Measurements from ENCODE around the gene CORO2B.

Gene CORO2B

GRCh38 chr15:68637767-68638404 is 59.1 kb downstream of the CORO2B start:
- Histone ChIP-seq H3K9me3 (ENCODE audit: low read length) (no peaks in the 10 kb centered on the region), H3K4me1 (ENCODE audit: insufficient read depth, low read length) (peaks cover 24% of the 10 kb centered on the region), H3K27me3 (ENCODE audit: control insufficient read depth in 1 of 2, insufficient read depth in 2 of 2, low read length in 2 of 2) (no peaks in the 10 kb centered on the region), H3K27ac (ENCODE audit: low read depth, low read length) (no peak overlapping the region), H3K4me3 (ENCODE audit: low read depth in 1 of 2, low read length in 2 of 2) (no peak overlapping the region), H3K36me3 (ENCODE audit: insufficient read depth, low read length) (no peaks in the 10 kb centered on the region), H3K9ac (ENCODE audit: low read length) (no peak overlapping the region)

DNA sequence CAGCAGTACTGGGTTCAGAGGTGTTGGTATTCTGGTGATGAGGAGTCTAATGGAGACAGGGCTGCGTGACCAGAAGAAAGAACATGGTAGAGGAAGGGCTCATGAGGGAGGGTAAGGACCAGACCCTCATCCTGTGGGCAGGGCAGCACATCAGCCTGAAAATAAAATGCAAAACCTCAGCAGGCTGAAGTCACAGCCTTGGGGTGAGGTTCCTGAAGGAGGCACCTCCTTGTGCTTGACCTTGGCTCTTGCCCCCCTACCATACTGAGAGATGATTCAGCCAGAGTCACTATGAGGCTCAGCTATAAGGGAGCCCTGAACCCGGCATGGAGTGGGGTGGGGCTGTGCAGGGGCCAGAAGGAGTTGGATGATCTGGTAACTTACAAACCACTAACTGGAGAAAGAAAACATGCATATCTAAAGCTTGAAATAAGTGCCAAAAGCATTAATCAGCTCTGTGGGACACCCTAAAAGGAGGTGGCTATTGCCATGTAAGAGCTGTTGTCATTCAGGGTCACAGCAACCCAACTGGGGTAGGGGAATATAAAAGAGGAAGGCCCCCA is 60.2 kb downstream of the CORO2B start:
- H3K4me3 ChIP-seq (ENCODE audit: low read depth in 1 of 2, low read length in 2 of 2), result no peak overlapping the region
- no peaks in the 10 kb centered on the region for H3K36me3 ChIP-seq (ENCODE audit: insufficient read depth, low read length)
- H3K27ac ChIP-seq (ENCODE audit: low read depth, low read length), result no peak overlapping the region
- peaks cover 24% of the 10 kb centered on the region for H3K4me1 ChIP-seq (ENCODE audit: insufficient read depth, low read length)
- no peak overlapping the region for H3K9ac ChIP-seq (ENCODE audit: low read length)
- H3K27me3 ChIP-seq (ENCODE audit: control insufficient read depth in 1 of 2, insufficient read depth in 2 of 2, low read length in 2 of 2), result no peaks in the 10 kb centered on the region
- no peaks in the 10 kb centered on the region for H3K9me3 ChIP-seq (ENCODE audit: low read length)

DNA sequence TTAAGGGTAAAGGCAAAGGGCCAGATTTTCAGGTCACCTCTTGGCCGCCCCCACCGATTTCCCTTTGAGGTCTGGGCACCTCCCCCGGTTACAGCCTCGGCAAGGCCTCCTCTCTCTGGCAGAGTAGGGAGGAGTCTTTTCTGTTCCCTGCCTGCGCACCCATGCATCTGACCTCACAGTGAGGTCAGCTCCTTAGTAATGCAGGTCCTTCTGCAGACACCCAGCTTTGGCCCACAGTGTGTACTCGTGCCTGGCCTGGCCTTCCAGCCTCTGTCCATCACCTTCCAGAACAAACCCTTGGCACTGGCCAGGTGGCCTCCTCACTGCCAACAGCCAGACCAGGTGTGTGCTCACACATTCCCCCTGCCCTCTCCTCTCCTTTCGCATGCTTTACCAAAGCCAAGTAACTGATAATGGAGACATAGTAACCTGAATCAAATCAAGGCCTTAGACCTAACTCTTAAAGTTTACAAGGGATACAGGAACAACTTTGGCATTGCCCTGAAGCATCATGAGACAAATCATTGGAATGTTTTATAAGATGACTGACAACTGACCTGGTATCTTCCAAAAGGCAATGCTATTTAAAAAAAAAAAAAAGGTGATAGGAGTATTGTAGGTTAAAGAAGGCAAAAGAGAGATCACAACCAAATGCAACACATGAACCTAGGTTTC is 61.3 kb downstream of the CORO2B start:
- H3K4me1 ChIP-seq (ENCODE audit: insufficient read depth, low read length), result peaks cover 24% of the 10 kb centered on the region
- H3K27ac ChIP-seq (ENCODE audit: low read depth, low read length), result no peak overlapping the region
- H3K27me3 ChIP-seq (ENCODE audit: control insufficient read depth in 1 of 2, insufficient read depth in 2 of 2, low read length in 2 of 2), result peaks cover 0 to under 1% of the 10 kb centered on the region in 2 donors
- H3K4me3 ChIP-seq (ENCODE audit: low read depth in 1 of 2, low read length in 2 of 2), result no peak overlapping the region
- H3K36me3 ChIP-seq (ENCODE audit: insufficient read depth, low read length), result no peaks in the 10 kb centered on the region
- no peak overlapping the region for H3K9ac ChIP-seq (ENCODE audit: low read length)
- no peaks in the 10 kb centered on the region for H3K9me3 ChIP-seq (ENCODE audit: low read length)

- Histone ChIP-seq H3K9me3 (ENCODE audit: low read length) (no peaks in the 10 kb centered on the region), H3K4me1 (ENCODE audit: insufficient read depth, low read length) (peaks cover 24% of the 10 kb centered on the region), H3K36me3 (ENCODE audit: insufficient read depth, low read length) (no peaks in the 10 kb centered on the region), H3K27ac (ENCODE audit: low read depth, low read length) (no peak overlapping the region), H3K9ac (ENCODE audit: low read length) (no peak overlapping the region), H3K27me3 (ENCODE audit: control insufficient read depth in 1 of 2, insufficient read depth in 2 of 2, low read length in 2 of 2) (peaks cover 0 to 4% of the 10 kb centered on the region in 2 donors), H3K4me3 (ENCODE audit: low read depth in 1 of 2, low read length in 2 of 2) (no peak overlapping the region)
Measured at GRCh38 chr15:68640791-68641331, 62.1 kb downstream of the CORO2B start.

DNA sequence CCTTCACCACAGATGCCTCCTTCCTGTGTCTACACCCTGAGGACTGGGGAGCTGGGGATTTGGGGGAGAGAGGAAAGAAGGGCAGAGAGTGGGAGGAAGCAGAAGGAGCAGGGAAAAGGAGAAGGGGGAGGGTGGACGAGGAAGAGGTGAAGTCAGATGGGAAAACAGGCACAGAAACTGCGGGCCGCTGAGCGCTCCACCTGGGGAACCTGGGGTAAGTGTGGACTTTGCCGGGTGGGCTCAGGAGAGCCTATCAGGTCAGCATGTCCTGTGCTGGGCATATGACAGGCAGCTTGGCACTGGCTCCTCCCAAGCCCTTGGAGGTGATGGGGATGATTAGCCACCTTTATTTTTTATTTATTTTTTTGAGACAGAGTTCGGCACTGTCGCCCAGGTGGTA is 62.6 kb downstream of the CORO2B start:
- H3K9ac ChIP-seq (ENCODE audit: low read length), result no peak overlapping the region

DNA sequence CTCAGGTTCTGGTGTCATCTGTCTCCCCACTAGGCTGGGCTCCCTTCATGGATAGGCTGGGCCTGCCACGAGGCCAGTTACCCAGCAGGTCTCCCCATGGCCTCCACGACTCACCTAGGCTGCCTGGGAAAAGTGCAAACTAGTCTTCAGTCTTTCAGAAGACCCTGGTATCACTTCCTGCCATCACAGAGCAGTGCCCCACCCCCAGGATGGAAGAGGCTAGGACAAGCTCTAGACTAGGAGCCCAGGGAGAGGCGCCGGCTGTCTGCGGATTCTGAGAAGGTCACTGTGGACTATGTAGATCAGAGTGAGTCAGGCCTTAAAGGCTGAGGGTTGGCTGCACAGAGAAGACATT is 63.7 kb downstream of the CORO2B start:
- no peaks in the 10 kb centered on the region for H3K9me3 ChIP-seq (ENCODE audit: low read length)

More for the DNA sequence above, 62.6 kb downstream of the CORO2B start:
- Histone ChIP-seq H3K4me1 (ENCODE audit: insufficient read depth, low read length) (peaks cover 19% of the 10 kb centered on the region), H3K36me3 (ENCODE audit: insufficient read depth, low read length) (no peaks in the 10 kb centered on the region), H3K9me3 (ENCODE audit: low read length) (no peaks in the 10 kb centered on the region), H3K27ac (ENCODE audit: low read depth, low read length) (no peak overlapping the region), H3K4me3 (ENCODE audit: low read depth in 1 of 2, low read length in 2 of 2) (no peak overlapping the region), H3K27me3 (ENCODE audit: control insufficient read depth in 1 of 2, insufficient read depth in 2 of 2, low read length in 2 of 2) (peaks cover 0 to 4% of the 10 kb centered on the region in 2 donors)

DNA sequence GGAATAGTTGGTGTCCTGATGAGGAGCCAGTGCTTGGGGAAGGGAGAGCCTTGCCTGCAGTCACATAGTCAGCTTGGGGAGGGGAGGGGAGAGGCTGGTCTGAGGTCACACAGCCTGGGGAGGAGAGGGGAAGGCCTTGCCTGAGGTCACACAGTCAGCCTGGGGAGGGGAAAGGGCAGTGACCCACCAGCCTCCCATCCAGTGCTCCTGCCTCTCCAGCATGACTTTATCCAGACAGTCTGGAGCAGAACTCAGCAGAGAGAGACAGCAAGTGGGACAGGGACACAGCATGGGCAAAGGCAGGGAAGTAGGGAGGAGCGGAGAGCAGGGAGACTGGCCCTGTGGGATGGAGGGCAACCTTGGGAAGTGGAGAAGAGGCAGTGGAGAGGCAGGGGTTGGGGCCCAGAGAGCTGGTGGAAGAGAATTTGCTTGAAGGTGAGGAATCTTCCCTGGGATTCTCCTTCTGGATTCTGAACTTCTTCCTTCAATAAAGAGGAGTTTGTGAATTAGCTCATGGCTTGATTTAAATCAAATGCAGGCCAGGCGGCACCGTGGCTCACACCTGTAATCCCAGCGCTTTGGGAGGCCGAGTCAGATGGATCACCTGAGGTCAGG is 64.5 kb downstream of the CORO2B start:
- Histone ChIP-seq H3K27me3 (ENCODE audit: control insufficient read depth in 1 of 2, insufficient read depth in 2 of 2, low read length in 2 of 2) (peaks cover 0 to 4% of the 10 kb centered on the region in 2 donors), H3K4me3 (ENCODE audit: low read depth in 1 of 2, low read length in 2 of 2) (no peak overlapping the region), H3K27ac (ENCODE audit: low read depth, low read length) (no peak overlapping the region), H3K9ac (ENCODE audit: low read length) (no peak overlapping the region), H3K36me3 (ENCODE audit: insufficient read depth, low read length) (no peaks in the 10 kb centered on the region), H3K4me1 (ENCODE audit: insufficient read depth, low read length) (peaks cover 6% of the 10 kb centered on the region), H3K9me3 (ENCODE audit: low read length) (no peaks in the 10 kb centered on the region)

More for the DNA sequence above, 63.7 kb downstream of the CORO2B start:
- H3K4me1 ChIP-seq (ENCODE audit: insufficient read depth, low read length), result peaks cover 8% of the 10 kb centered on the region
- no peak overlapping the region for H3K4me3 ChIP-seq (ENCODE audit: low read depth in 1 of 2, low read length in 2 of 2)
- no peak overlapping the region for H3K9ac ChIP-seq (ENCODE audit: low read length)
- H3K27ac ChIP-seq (ENCODE audit: low read depth, low read length), result no peak overlapping the region
- peaks cover 0 to 4% of the 10 kb centered on the region in 2 donors for H3K27me3 ChIP-seq (ENCODE audit: control insufficient read depth in 1 of 2, insufficient read depth in 2 of 2, low read length in 2 of 2)
- no peaks in the 10 kb centered on the region for H3K36me3 ChIP-seq (ENCODE audit: insufficient read depth, low read length)

DNA sequence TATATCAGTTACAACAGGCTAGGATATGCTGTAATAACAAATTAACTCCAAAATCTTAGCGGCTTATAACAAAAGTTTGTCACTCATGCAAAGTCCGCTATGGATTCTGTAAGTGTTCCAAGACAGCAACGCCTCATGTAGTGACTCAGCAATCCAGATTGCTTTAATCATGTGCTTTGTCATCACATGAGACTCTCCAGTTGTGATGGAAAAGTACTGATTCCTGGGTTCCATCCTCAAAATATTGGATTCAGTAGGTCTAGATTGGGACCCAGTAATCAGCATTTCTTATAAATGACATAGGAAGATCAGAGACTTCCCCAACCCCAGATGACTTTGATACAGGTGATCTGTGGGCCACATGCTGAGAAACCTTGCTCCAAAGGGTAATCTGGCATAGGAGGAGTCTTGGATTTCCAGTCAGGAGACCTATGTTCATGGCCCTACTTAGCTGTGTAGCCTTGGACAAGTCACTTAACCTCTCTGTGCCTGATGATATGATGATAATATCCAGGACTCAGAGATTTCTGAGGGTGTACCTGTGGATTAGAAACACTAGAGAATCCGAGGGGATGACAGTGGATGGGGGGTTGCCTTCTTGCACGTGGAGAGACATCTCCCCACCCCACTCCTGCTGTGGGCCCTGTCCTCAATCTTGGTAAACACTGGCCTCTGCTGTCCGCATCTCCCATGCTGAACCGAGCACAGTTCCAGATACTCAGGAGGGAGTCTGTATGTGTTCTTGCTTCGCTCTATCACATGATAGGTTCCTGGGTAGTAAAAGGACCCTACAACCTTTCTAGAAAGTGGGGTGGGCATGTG is 65.5 kb downstream of the CORO2B start:
- Histone ChIP-seq H3K36me3 (ENCODE audit: insufficient read depth, low read length) (no peaks in the 10 kb centered on the region), H3K27ac (ENCODE audit: low read depth, low read length) (no peak overlapping the region), H3K4me1 (ENCODE audit: insufficient read depth, low read length) (no peaks in the 10 kb centered on the region), H3K27me3 (ENCODE audit: control insufficient read depth in 1 of 2, insufficient read depth in 2 of 2, low read length in 2 of 2) (peaks cover 0 to 4% of the 10 kb centered on the region in 2 donors), H3K4me3 (ENCODE audit: low read depth in 1 of 2, low read length in 2 of 2) (no peak overlapping the region), H3K9ac (ENCODE audit: low read length) (no peak overlapping the region), H3K9me3 (ENCODE audit: low read length) (no peaks in the 10 kb centered on the region)

DNA sequence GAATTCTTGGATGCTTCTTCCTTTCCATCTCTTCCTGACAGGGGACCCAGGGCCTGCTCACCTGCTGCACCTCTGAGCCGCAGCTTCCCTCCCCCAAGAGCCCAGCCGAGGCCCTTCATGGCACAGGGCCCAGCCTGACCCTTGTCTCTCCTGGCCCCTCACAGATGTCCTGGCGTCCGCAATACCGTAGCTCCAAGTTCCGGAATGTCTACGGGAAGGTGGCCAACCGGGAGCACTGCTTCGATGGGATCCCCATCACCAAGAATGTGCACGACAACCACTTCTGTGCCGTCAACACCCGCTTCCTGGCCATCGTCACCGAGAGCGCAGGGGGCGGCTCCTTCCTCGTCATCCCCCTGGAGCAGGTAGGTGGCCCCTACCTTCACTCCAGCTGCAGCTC is 66.2 kb downstream of the CORO2B start:
- Histone ChIP-seq H3K27me3 (ENCODE audit: control insufficient read depth in 1 of 2, insufficient read depth in 2 of 2, low read length in 2 of 2) (peaks cover 0 to 4% of the 10 kb centered on the region in 2 donors), H3K4me1 (ENCODE audit: insufficient read depth, low read length) (no peaks in the 10 kb centered on the region), H3K9me3 (ENCODE audit: low read length) (no peaks in the 10 kb centered on the region), H3K27ac (ENCODE audit: low read depth, low read length) (no peak overlapping the region), H3K36me3 (ENCODE audit: insufficient read depth, low read length) (no peaks in the 10 kb centered on the region), H3K9ac (ENCODE audit: low read length) (no peak overlapping the region), H3K4me3 (ENCODE audit: low read depth in 1 of 2, low read length in 2 of 2) (no peak overlapping the region)

DNA sequence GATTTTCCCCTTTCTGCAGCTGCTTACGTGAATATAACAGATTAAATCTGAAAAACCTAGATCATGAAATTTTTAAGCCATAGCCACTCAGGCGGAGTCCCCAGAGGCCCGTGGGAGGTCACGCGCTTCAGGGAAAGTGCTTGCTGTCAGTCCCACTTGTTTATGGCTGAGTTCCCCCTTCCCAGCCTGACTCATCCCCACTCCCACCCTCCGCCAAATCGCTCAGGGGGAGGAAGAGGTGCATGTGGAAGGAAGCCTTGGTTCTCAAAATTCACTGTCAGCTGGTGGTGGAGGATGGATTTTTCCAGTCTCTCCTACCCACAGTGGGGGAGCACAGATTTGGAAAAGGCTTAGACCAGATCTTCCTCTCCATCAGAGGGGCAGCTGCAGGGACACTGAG is 67.4 kb downstream of the CORO2B start:
- no peak overlapping the region for H3K9ac ChIP-seq (ENCODE audit: low read length)
- no peaks in the 10 kb centered on the region for H3K9me3 ChIP-seq (ENCODE audit: low read length)
- no peak overlapping the region for H3K27ac ChIP-seq (ENCODE audit: low read depth, low read length)
- peaks cover 0 to 4% of the 10 kb centered on the region in 2 donors for H3K27me3 ChIP-seq (ENCODE audit: control insufficient read depth in 1 of 2, insufficient read depth in 2 of 2, low read length in 2 of 2)
- no peaks in the 10 kb centered on the region for H3K36me3 ChIP-seq (ENCODE audit: insufficient read depth, low read length)
- no peaks in the 10 kb centered on the region for H3K4me1 ChIP-seq (ENCODE audit: insufficient read depth, low read length)
- H3K4me3 ChIP-seq (ENCODE audit: low read depth in 1 of 2, low read length in 2 of 2), result no peak overlapping the region

- Histone ChIP-seq H3K4me3 (ENCODE audit: low read depth in 1 of 2, low read length in 2 of 2) (no peak overlapping the region), H3K4me1 (ENCODE audit: insufficient read depth, low read length) (peaks cover 4% of the 10 kb centered on the region), H3K9ac (ENCODE audit: low read length) (no peak overlapping the region), H3K27me3 (ENCODE audit: control insufficient read depth in 1 of 2, insufficient read depth in 2 of 2, low read length in 2 of 2) (peaks cover 0 to 4% of the 10 kb centered on the region in 2 donors), H3K9me3 (ENCODE audit: low read length) (no peaks in the 10 kb centered on the region), H3K27ac (ENCODE audit: low read depth, low read length) (no peak overlapping the region), H3K36me3 (ENCODE audit: insufficient read depth, low read length) (no peaks in the 10 kb centered on the region)
Measured at GRCh38 chr15:68646696-68647095, 67.9 kb downstream of the CORO2B start.
